IMR-90 (cell line): ENCODE data around the gene IFNA4.

Experiments
- MAFK ChIP-seq: IDR thresholded peaks from 2 replicates; pipeline ENCODE4 v1.6.1; 2012; ENCODE audit warnings: low read depth, low read length, improper control_type of control experiment
- RAD21 ChIP-seq: IDR thresholded peaks from 2 replicates; pipeline ENCODE4 v1.6.1; 2012; ENCODE audit warnings: low read length, improper control_type of control experiment
- TF ChIP-seq, protein P1 (sequence below): conservative IDR thresholded peaks from 2 replicates; pipeline ENCODE4 v1.5.1; 2012; ENCODE audit warnings: mild to moderate bottlenecking, low read depth, low read length, improper control_type of control experiment

DNA sequence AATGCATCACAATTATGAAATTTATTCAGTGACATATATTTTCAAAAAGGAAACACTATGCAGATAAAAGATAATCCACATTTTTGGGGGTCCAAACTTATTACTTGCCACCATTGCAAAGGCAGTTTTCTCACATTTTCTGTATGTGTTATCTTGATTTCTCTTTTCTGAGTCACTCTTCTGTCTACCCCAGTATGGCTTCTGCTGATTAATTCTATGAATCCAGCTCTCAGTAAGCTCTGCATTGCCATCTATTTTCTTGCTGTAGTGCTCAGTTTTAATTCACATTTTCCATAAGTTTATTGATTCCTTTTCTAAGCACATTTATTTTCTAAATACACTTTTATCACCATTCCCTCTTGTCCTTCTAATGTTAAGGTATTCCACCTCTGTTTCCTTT lies 17.8 kb upstream of the IFNA4 start:
- TF ChIP-seq, protein P1, sequence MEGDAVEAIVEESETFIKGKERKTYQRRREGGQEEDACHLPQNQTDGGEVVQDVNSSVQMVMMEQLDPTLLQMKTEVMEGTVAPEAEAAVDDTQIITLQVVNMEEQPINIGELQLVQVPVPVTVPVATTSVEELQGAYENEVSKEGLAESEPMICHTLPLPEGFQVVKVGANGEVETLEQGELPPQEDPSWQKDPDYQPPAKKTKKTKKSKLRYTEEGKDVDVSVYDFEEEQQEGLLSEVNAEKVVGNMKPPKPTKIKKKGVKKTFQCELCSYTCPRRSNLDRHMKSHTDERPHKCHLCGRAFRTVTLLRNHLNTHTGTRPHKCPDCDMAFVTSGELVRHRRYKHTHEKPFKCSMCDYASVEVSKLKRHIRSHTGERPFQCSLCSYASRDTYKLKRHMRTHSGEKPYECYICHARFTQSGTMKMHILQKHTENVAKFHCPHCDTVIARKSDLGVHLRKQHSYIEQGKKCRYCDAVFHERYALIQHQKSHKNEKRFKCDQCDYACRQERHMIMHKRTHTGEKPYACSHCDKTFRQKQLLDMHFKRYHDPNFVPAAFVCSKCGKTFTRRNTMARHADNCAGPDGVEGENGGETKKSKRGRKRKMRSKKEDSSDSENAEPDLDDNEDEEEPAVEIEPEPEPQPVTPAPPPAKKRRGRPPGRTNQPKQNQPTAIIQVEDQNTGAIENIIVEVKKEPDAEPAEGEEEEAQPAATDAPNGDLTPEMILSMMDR = no peak
- TF ChIP-seq MAFK (no peak), RAD21 (no peak)
